Measurements from ENCODE around the gene HLCS.

- no peak for TF ChIP-seq POLR2A (IDR thresholded peaks at IDR 0.05; ENCODE audit: low read depth, low read length)
- TF ChIP-seq CTCF (IDR thresholded peaks at IDR 0.05; ENCODE audit: extremely low read depth in 1 of 2, insufficient read depth in 1 of 2, low read depth in 1 of 2, low read length in 2 of 2) = no peak
- no peak for TF ChIP-seq EZH2 (IDR thresholded peaks at IDR 0.05; ENCODE audit: borderline replicate concordance, low read depth, low read length, severe bottlenecking)
- no peak for TF ChIP-seq FOS (IDR thresholded peaks at IDR 0.05; ENCODE audit: borderline replicate concordance, insufficient read depth, low read length)
- no peak for TF ChIP-seq POLR2AphosphoS5 (IDR thresholded peaks at IDR 0.05; ENCODE audit: insufficient read depth, low read depth, low read length)
- TF ChIP-seq MAX (IDR thresholded peaks at IDR 0.05; ENCODE audit: insufficient read depth, insufficient read length) = no peak
- no peak for TF ChIP-seq JUN (IDR thresholded peaks at IDR 0.05; ENCODE audit: borderline replicate concordance, insufficient read depth, insufficient read length, low read depth)
Observed at GRCh38 chr21:36783612-36784374, 182.7 kb downstream of the HLCS start.

Measured in endothelial cell of umbilical vein (primary cell).